MM.1S (cell line): ENCODE results near the gene ARHGAP44.

Source experiments
- DNase-seq: peaks from one replicate; pipeline ENCODE4 v3.0.0-alpha.2; 2015
- H2AFZ ChIP-seq: fragments of 300-600 bp; sonication (generic); 2 replicates; pipeline ENCODE4 v1.6.0; 2016; ENCODE audit warnings: antibody characterized with exemption, low read length
- H3F3A ChIP-seq: fragments of 300-600 bp; sonication (generic); 2 replicates; pipeline ENCODE4 v1.6.1; 2016; ENCODE audit warnings: mild to moderate bottlenecking, antibody characterized with exemption, low read length, moderate library complexity, mixed read lengths; ENCODE audit not compliant: insufficient read depth
- H3K27ac ChIP-seq: fragments of 300-600 bp; sonication (generic); 2 replicates; pipeline ENCODE4 v1.5.1; 2016; ENCODE audit warnings: mild to moderate bottlenecking, low read length
- H3K27me3 ChIP-seq: fragments of 300-600 bp; sonication (generic); replicated peaks from 2 replicates; pipeline ENCODE4 v1.6.0; 2016; ENCODE audit warnings: low read length; ENCODE audit not compliant: insufficient read depth
- H3K36me3 ChIP-seq: fragments of 300-600 bp; sonication (generic); replicated peaks from 2 replicates; pipeline ENCODE4 v1.6.1; 2016; ENCODE audit warnings: mild to moderate bottlenecking, low read length, mixed read lengths; ENCODE audit not compliant: insufficient read depth
- H3K4me1 ChIP-seq: fragments of 300-600 bp; sonication (generic); 2 replicates; pipeline ENCODE4 v1.6.1; 2016; ENCODE audit warnings: low read length, mixed read lengths
- H3K4me2 ChIP-seq: fragments of 300-600 bp; sonication (generic); 2 replicates; pipeline ENCODE4 v1.6.0; 2016; ENCODE audit warnings: low read depth, low read length
- H3K4me3 ChIP-seq: fragments of 300-600 bp; sonication (generic); 2 replicates; pipeline ENCODE4 v1.5.1; 2016; ENCODE audit warnings: low read length, mixed read lengths
- H3K79me2 ChIP-seq: fragments of 300-600 bp; sonication (generic); 2 replicates; pipeline ENCODE4 v1.6.1; 2016; ENCODE audit warnings: mixed run types, low read length, mixed read lengths
- H3K9ac ChIP-seq: fragments of 300-600 bp; sonication (generic); 2 replicates; pipeline ENCODE4 v1.6.1; 2016; ENCODE audit warnings: low read length, mixed read lengths
- H3K9me2 ChIP-seq: fragments of 300-600 bp; sonication (generic); replicated peaks from 2 replicates; pipeline ENCODE4 v1.6.1; 2016; ENCODE audit warnings: mild to moderate bottlenecking, low read length, mixed read lengths; ENCODE audit not compliant: insufficient read depth
- H3K9me3 ChIP-seq: fragments of 300-600 bp; sonication (generic); replicated peaks from 2 replicates; pipeline ENCODE4 v1.6.1; 2016; ENCODE audit warnings: mild to moderate bottlenecking, low read length, mixed read lengths; ENCODE audit not compliant: insufficient read depth
- H4K20me1 ChIP-seq: fragments of 300-600 bp; sonication (generic); 2 replicates; pipeline ENCODE4 v1.6.1; 2016; ENCODE audit warnings: mild to moderate bottlenecking, low read length, moderate library complexity, mixed read lengths; ENCODE audit not compliant: insufficient read depth
- CTCF ChIP-seq: fragments of 300-600 bp; sonication (generic); IDR thresholded peaks from 2 replicates; pipeline ENCODE4 v1.5.1; 2016; ENCODE audit warnings: antibody characterized with exemption, low read length, mixed read lengths
- EZH2 ChIP-seq: fragments of 300-600 bp; sonication (generic); optimal IDR thresholded peaks from 2 replicates; pipeline ENCODE3; 2017; ENCODE audit warnings: low read depth, mild to moderate bottlenecking, antibody characterized with exemption, low read length, mixed read lengths
- EZH2phosphoT487 ChIP-seq: fragments of 300-600 bp; sonication (generic); IDR thresholded peaks from 2 replicates; pipeline ENCODE4 v1.6.1; 2018; ENCODE audit warnings: antibody characterized with exemption, low read length

The ARHGAP44 gene

DNA sequence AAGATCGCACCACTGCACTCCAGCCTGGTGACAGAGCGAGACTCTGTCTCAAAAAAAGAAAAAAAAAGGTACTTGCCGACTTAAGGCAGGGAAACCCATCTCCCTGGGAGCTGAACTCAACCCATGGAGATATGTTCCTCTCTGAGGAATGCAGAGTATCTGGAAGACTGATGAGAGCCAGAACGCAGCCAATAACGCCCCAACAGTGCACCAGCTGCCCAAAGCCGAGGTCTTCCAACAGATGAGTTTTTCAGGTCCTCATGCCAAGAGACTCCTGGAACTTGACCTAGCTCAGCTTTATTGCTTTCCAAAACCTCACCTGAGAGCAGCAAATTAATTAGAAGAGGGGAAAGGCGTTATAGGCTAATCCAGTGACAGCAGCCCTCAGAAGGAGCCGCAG, 219.2 kb downstream of the ARHGAP44 start:
- H3K9me2 ChIP-seq: no peaks in the 10 kb centered on the region
- no peak overlapping the region for H3K4me3 ChIP-seq
- 0 out of 2 replicates have a peak, but pooled peaks cover 2% of the 10 kb centered on the region for H3F3A ChIP-seq
- no peak overlapping the region for H2AFZ ChIP-seq
- DNase-seq: no peak
- H3K4me2 ChIP-seq: no peak overlapping the region
- peaks cover 10% of the 10 kb centered on the region for H3K79me2 ChIP-seq
- H3K36me3 ChIP-seq: peaks cover 12% of the 10 kb centered on the region
- H3K27ac ChIP-seq: no peak overlapping the region
- H3K4me1 ChIP-seq: no peaks in the 10 kb centered on the region
- no peak overlapping the region for H3K9ac ChIP-seq
- no peaks in the 10 kb centered on the region for H3K27me3 ChIP-seq
- H4K20me1 ChIP-seq: no peaks in the 10 kb centered on the region
- H3K9me3 ChIP-seq: no peaks in the 10 kb centered on the region
- no peak for TF ChIP-seq CTCF
- TF ChIP-seq EZH2phosphoT487: no peak
- no peak for TF ChIP-seq EZH2

DNA sequence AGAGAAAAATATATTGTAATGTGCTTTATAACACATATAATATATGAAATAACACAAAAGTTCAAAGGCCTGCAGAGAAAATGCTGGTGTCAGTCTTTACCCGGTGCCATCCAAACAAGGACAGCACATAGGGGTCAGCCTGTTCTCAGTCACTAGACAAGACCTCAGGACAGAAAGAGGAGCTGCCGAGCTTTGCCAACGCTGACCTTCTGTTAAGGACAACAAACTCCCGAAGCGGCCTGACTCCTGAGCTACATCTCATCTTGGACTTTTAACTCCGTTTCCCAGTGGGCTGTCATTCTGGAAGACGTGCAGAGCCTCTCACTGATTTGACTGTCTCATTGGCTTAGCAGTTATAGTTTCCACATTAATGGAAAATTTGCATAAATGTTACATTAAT, 221.7 kb downstream of the ARHGAP44 start:
- no peaks in the 10 kb centered on the region for H3K27me3 ChIP-seq
- H3K79me2 ChIP-seq: peaks cover 24% of the 10 kb centered on the region
- H3K9me2 ChIP-seq: no peaks in the 10 kb centered on the region
- no peak overlapping the region for H3K4me3 ChIP-seq
- no peaks in the 10 kb centered on the region for H3K4me1 ChIP-seq
- H3K9ac ChIP-seq: no peak overlapping the region
- peaks cover 15% of the 10 kb centered on the region for H3K36me3 ChIP-seq
- H3F3A ChIP-seq: no peaks in the 10 kb centered on the region
- H3K4me2 ChIP-seq: no peak overlapping the region
- no peak for DNase-seq
- H4K20me1 ChIP-seq: no peaks in the 10 kb centered on the region
- no peak overlapping the region for H2AFZ ChIP-seq
- H3K9me3 ChIP-seq: no peaks in the 10 kb centered on the region
- no peak overlapping the region for H3K27ac ChIP-seq
- TF ChIP-seq EZH2 (no peak), EZH2phosphoT487 (no peak), CTCF (no peak)

DNA sequence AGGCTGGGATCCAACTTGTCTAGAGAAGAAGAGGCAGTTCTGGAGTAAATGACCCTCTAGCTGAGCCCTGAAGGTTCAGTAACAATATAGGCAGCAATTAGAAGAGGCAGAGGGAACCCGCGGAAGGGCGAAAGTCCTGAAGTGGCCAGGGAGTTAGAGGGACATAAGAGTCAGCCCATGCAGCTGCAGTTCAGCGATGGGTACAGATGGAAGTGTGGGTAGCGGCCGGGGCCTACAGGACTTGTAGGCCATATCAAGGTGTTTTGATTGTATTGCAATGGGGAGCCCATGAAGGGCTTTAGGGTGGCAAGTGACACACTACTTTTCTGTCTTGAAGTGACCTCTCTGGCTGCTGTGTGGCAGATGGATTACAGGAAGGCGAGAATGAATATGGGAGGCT, 225.5 kb downstream of the ARHGAP44 start:
- no peaks in the 10 kb centered on the region for H4K20me1 ChIP-seq
- peaks cover 9% of the 10 kb centered on the region; the same call in 1 of the 2 replicates for H3K4me1 ChIP-seq
- peaks cover 10% of the 10 kb centered on the region; the same call in 1 of the 2 replicates for H3F3A ChIP-seq
- no peak overlapping the region for H3K4me2 ChIP-seq
- no peak for TF ChIP-seq EZH2
- TF ChIP-seq CTCF: no peak
- no peak for TF ChIP-seq EZH2phosphoT487
- H3K27ac ChIP-seq: no peak overlapping the region
- no peaks in the 10 kb centered on the region for H3K9me2 ChIP-seq
- H3K9me3 ChIP-seq: no peaks in the 10 kb centered on the region
- H3K27me3 ChIP-seq: no peaks in the 10 kb centered on the region
- no peak overlapping the region for H3K4me3 ChIP-seq
- no peak for DNase-seq
- no peak overlapping the region for H3K9ac ChIP-seq
- H3K36me3 ChIP-seq: peaks cover 15% of the 10 kb centered on the region
- peaks cover 39% of the 10 kb centered on the region for H3K79me2 ChIP-seq
- no peak overlapping the region for H2AFZ ChIP-seq
